Activated CD4-positive, alpha-beta T cell treated with anti-CD3 and anti-CD28 coated beads, Interleukin-2, amount 10 ng/mL, durations not matched to agents 24 days and 14 days (primary cell): ENCODE data around the gene SYNJ1. TPM values are rescaled to one million over a fixed set of nuclear protein-coding genes. Genes with fewer than 3 reads are reported as not detected.
A peak's percentile ranks its signal among the peaks of the same experiment; 100 is the strongest.
"Not testable (repeated sequence)": the region's sequence is repeated elsewhere in the genome, so short reads cannot be mapped to it uniquely, and the experiment has no call there.

ENCODE experiments used
- DNase-seq: peaks from one replicate; pipeline ENCODE4 v3.0.0; 2022
- H3K27ac Mint-ChIP-seq: one replicate; pipeline ENCODE4 v1.8.0; 2022; ENCODE audit warnings: mild to moderate bottlenecking, mixed read lengths
- H3K27me3 Mint-ChIP-seq: one replicate; pipeline ENCODE4 v1.8.0; 2022; ENCODE audit warnings: mixed read lengths
- H3K36me3 Mint-ChIP-seq: one replicate; pipeline ENCODE4 v1.8.0; 2022; ENCODE audit warnings: low read depth, mild to moderate bottlenecking, mixed read lengths
- H3K4me1 Mint-ChIP-seq: one replicate; pipeline ENCODE4 v1.8.0; 2021; ENCODE audit warnings: mixed read lengths
- H3K4me3 Mint-ChIP-seq: one replicate; pipeline ENCODE4 v1.8.0; 2022; ENCODE audit warnings: mild to moderate bottlenecking, moderate library complexity, mixed read lengths
- H3K9me3 Mint-ChIP-seq: one replicate; pipeline ENCODE4 v1.8.0; 2021; ENCODE audit warnings: mixed read lengths
- intact Hi-C: fragments of 100-400 bp; cut with micrococcal nuclease; formaldehyde crosslinking; loops from one replicate; pipeline ENCODE4 v1.15.1; 2023
- total RNA-seq: library from RNA; stranded (reverse); gene quantifications from 2 replicates; pipeline ENCODE4 v1.2.3, GENCODE V29; 2022

Gene SYNJ1
- total RNA-seq, 1 donor from 2014 or later = 12.6 TPM

- no peaks in the 10 kb centered on the region for H3K27me3 Mint-ChIP-seq
- H3K27ac Mint-ChIP-seq = no peak overlapping the region
- no peaks in the 10 kb centered on the region for H3K9me3 Mint-ChIP-seq
- peaks cover 17% of the 10 kb centered on the region for H3K4me1 Mint-ChIP-seq
- H3K4me3 Mint-ChIP-seq = no peak overlapping the region
- DNase-seq = peak; percentile 41
- H3K36me3 Mint-ChIP-seq = peaks cover 14% of the 10 kb centered on the region
- intact Hi-C loops = no loop called here
Measured at GRCh38 chr21:32702702-32703101, 25.1 kb downstream of the SYNJ1 start.

GRCh38 chr21:32698971-32699693 lies 28.7 kb downstream of the SYNJ1 start:
- no peak overlapping the region for H3K27ac Mint-ChIP-seq
- intact Hi-C loops = no loop called here

GRCh38 chr21:32698286-32698685 lies 29.5 kb downstream of the SYNJ1 start:
- DNase-seq = peak; percentile 45
- intact Hi-C loops = no loop called here
- Mint-ChIP-seq H3K4me3 (no peak overlapping the region), H3K36me3 (peaks cover 10% of the 10 kb centered on the region), H3K9me3 (no peaks in the 10 kb centered on the region), H3K27me3 (no peaks in the 10 kb centered on the region), H3K4me1 (peaks cover 5% of the 10 kb centered on the region), H3K27ac (no peak overlapping the region)

More at GRCh38 chr21:32698971-32699693, 28.7 kb downstream of the SYNJ1 start:
- no peaks in the 10 kb centered on the region for H3K9me3 Mint-ChIP-seq
- H3K27me3 Mint-ChIP-seq = no peaks in the 10 kb centered on the region
- peaks cover 7% of the 10 kb centered on the region for H3K4me1 Mint-ChIP-seq
- peaks cover 10% of the 10 kb centered on the region for H3K36me3 Mint-ChIP-seq
- DNase-seq = peak; percentile 45
- no peak overlapping the region for H3K4me3 Mint-ChIP-seq

- H3K4me3 Mint-ChIP-seq, H3K9me3 Mint-ChIP-seq, H3K27me3 Mint-ChIP-seq, H3K4me1 Mint-ChIP-seq, H3K27ac Mint-ChIP-seq, DNase-seq, intact Hi-C loops: not testable (repeated sequence)
- peaks cover 16% of the 10 kb centered on the region for H3K36me3 Mint-ChIP-seq
Measured at GRCh38 chr21:32695482-32695881, 32.3 kb downstream of the SYNJ1 start.

- no peaks in the 10 kb centered on the region for H3K27me3 Mint-ChIP-seq
- peaks cover 11% of the 10 kb centered on the region for H3K36me3 Mint-ChIP-seq
- no peak overlapping the region for H3K27ac Mint-ChIP-seq
- H3K4me3 Mint-ChIP-seq = no peak overlapping the region
- intact Hi-C loops = no loop called here
- no peaks in the 10 kb centered on the region for H3K9me3 Mint-ChIP-seq
- H3K4me1 Mint-ChIP-seq = no peaks in the 10 kb centered on the region
- DNase-seq = no peak
Measured at GRCh38 chr21:32693581-32693980, 34.2 kb downstream of the SYNJ1 start.

GRCh38 chr21:32690085-32690484 lies 37.7 kb downstream of the SYNJ1 start:
- no peaks in the 10 kb centered on the region for H3K9me3 Mint-ChIP-seq
- no peak overlapping the region for H3K27ac Mint-ChIP-seq
- intact Hi-C loops = no loop called here
- peaks cover 21% of the 10 kb centered on the region for H3K36me3 Mint-ChIP-seq
- H3K27me3 Mint-ChIP-seq = no peaks in the 10 kb centered on the region
- H3K4me3 Mint-ChIP-seq = no peak overlapping the region
- H3K4me1 Mint-ChIP-seq = no peaks in the 10 kb centered on the region
- DNase-seq = peak; percentile 35

- DNase-seq = peak; percentile 52
- no peak overlapping the region for H3K27ac Mint-ChIP-seq
- no peaks in the 10 kb centered on the region for H3K27me3 Mint-ChIP-seq
- peaks cover 27% of the 10 kb centered on the region for H3K36me3 Mint-ChIP-seq
- intact Hi-C loops = loop anchor here (1.0 kb wide), 1 partner anchor 139 kb away; no protein-coding TSS in a partner anchor
- no peaks in the 10 kb centered on the region for H3K4me1 Mint-ChIP-seq
- no peaks in the 10 kb centered on the region for H3K9me3 Mint-ChIP-seq
- no peak overlapping the region for H3K4me3 Mint-ChIP-seq
Measured at GRCh38 chr21:32687643-32688345, 40.0 kb downstream of the SYNJ1 start.

- Mint-ChIP-seq H3K9me3 (no peaks in the 10 kb centered on the region), H3K27ac (no peak overlapping the region), H3K27me3 (no peaks in the 10 kb centered on the region), H3K36me3 (peaks cover 15% of the 10 kb centered on the region), H3K4me1 (no peaks in the 10 kb centered on the region), H3K4me3 (no peak overlapping the region)
- intact Hi-C loops = no loop called here
- DNase-seq = no peak
Measured at GRCh38 chr21:32682696-32683474, 44.9 kb downstream of the SYNJ1 start.

- no peak overlapping the region for H3K27ac Mint-ChIP-seq
- H3K4me1 Mint-ChIP-seq = no peaks in the 10 kb centered on the region
- H3K4me3 Mint-ChIP-seq = no peak overlapping the region
- H3K36me3 Mint-ChIP-seq = peaks cover 16% of the 10 kb centered on the region
- no peaks in the 10 kb centered on the region for H3K9me3 Mint-ChIP-seq
- DNase-seq = no peak
- intact Hi-C loops = no loop called here
- H3K27me3 Mint-ChIP-seq = no peaks in the 10 kb centered on the region
Measured at GRCh38 chr21:32674731-32675130, 53.1 kb downstream of the SYNJ1 start.

GRCh38 chr21:32674038-32674437 lies 53.8 kb downstream of the SYNJ1 start:
- Mint-ChIP-seq H3K36me3 (peaks cover 16% of the 10 kb centered on the region), H3K9me3 (no peaks in the 10 kb centered on the region), H3K27ac (no peak overlapping the region), H3K4me1 (no peaks in the 10 kb centered on the region), H3K27me3 (no peaks in the 10 kb centered on the region), H3K4me3 (no peak overlapping the region)
- intact Hi-C loops = no loop called here
- no peak for DNase-seq

- Mint-ChIP-seq H3K27ac (no peak overlapping the region), H3K9me3 (peaks cover 14% of the 10 kb centered on the region), H3K36me3 (peaks cover 56% of the 10 kb centered on the region), H3K4me1 (no peaks in the 10 kb centered on the region), H3K4me3 (no peak overlapping the region), H3K27me3 (no peaks in the 10 kb centered on the region)
- intact Hi-C loops = no loop called here
- no peak for DNase-seq
Measured at GRCh38 chr21:32666258-32666657, 61.6 kb downstream of the SYNJ1 start.

- intact Hi-C loops, DNase-seq, H3K27ac Mint-ChIP-seq, H3K4me3 Mint-ChIP-seq, H3K27me3 Mint-ChIP-seq, H3K4me1 Mint-ChIP-seq: not testable (repeated sequence)
- Mint-ChIP-seq H3K9me3 (peaks cover 14% of the 10 kb centered on the region), H3K36me3 (peaks cover 65% of the 10 kb centered on the region)
Measured at GRCh38 chr21:32664095-32664494, 63.7 kb downstream of the SYNJ1 start.

GRCh38 chr21:32661981-32662380 lies 65.8 kb downstream of the SYNJ1 start:
- H3K27ac Mint-ChIP-seq, H3K4me3 Mint-ChIP-seq, H3K4me1 Mint-ChIP-seq, H3K27me3 Mint-ChIP-seq, DNase-seq, intact Hi-C loops: not testable (repeated sequence)
- peaks cover 14% of the 10 kb centered on the region for H3K9me3 Mint-ChIP-seq
- peaks cover 70% of the 10 kb centered on the region for H3K36me3 Mint-ChIP-seq
